Testis (tissue), 2 donors: ENCODE measurements around the gene ATP8B2.
"Not testable (repeated sequence)": the region's sequence is repeated elsewhere in the genome, so short reads cannot be mapped to it uniquely, and the experiment has no call there.

Source experiments
- CTCF ChIP-seq, 3 experiments: fragments of 450-650 bp in 2 of 3; fragments of 200-600 bp in 1 of 3; sonication (generic) in 1 of 3; IDR thresholded peaks; one replicate each; pipeline ENCODE4 v1.5.1; 2016 to 2019; ENCODE audit warnings: antibody characterized with exemption in 3 of 3, mild to moderate bottlenecking in 2 of 3, moderate library complexity in 1 of 3
- POLR2A ChIP-seq: fragments of 450-650 bp; IDR thresholded peaks from one replicate; pipeline ENCODE4 v1.6.1; 2017; ENCODE audit warnings: antibody characterized with exemption, mild to moderate bottlenecking, moderate library complexity

GRCh38 chr1:154312229-154313065 lies 12.9 kb upstream of the ATP8B2 start:
- TF ChIP-seq CTCF (IDR thresholded peaks at IDR 0.05); POLR2A: not testable (repeated sequence)
